ENCODE results near the gene RHEB.

DNA sequence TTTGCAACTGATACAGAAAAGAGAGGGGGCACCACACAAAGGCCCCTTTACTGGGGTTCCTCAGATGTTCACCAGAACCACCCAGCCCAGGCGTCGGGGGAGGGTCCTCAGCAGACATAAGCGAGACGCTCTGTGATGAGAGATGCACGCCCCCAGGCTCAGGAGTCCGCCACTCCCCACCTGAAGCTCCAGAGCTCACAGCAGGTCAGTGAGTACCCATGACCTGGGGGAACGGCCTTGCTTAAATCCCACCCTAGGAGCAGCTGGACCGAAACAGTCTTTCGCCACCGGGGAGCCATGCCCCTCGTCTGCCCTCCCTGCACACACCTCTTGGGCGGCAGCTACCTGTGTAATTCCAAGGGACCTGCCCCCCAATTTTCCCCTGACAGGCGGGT, 82.5 kb downstream of the RHEB start:
- TF ChIP-seq EP300 (IDR thresholded peaks at IDR 0.05): no peak
- TF ChIP-seq, protein P1, sequence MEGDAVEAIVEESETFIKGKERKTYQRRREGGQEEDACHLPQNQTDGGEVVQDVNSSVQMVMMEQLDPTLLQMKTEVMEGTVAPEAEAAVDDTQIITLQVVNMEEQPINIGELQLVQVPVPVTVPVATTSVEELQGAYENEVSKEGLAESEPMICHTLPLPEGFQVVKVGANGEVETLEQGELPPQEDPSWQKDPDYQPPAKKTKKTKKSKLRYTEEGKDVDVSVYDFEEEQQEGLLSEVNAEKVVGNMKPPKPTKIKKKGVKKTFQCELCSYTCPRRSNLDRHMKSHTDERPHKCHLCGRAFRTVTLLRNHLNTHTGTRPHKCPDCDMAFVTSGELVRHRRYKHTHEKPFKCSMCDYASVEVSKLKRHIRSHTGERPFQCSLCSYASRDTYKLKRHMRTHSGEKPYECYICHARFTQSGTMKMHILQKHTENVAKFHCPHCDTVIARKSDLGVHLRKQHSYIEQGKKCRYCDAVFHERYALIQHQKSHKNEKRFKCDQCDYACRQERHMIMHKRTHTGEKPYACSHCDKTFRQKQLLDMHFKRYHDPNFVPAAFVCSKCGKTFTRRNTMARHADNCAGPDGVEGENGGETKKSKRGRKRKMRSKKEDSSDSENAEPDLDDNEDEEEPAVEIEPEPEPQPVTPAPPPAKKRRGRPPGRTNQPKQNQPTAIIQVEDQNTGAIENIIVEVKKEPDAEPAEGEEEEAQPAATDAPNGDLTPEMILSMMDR (IDR thresholded peaks at IDR 0.05): no peak
- TF ChIP-seq POLR2A (IDR thresholded peaks at IDR 0.05): no peak

All from gastroesophageal sphincter (tissue), 3 donors.